NT2/D1 (cell line): ENCODE measurements around the gene MEI4.

Source experiments
- SUZ12 ChIP-seq: IDR thresholded peaks from 2 replicates; pipeline ENCODE4 v1.6.1; 2011; ENCODE audit not compliant: insufficient read length, insufficient read depth; ENCODE audit errors: extremely low read depth
- YY1 ChIP-seq: IDR thresholded peaks from 2 replicates; pipeline ENCODE4 v1.6.1; 2011; ENCODE audit not compliant: insufficient read length, insufficient read depth
- ZNF274 ChIP-seq: IDR thresholded peaks from 2 replicates; pipeline ENCODE4 v1.6.1; 2011; ENCODE audit warnings: mild to moderate bottlenecking, low read depth, low read length

- TF ChIP-seq SUZ12 (no peak), ZNF274 (no peak), YY1 (no peak)
These were observed 227.7 kb downstream of the MEI4 start for GRCh38 chr6:77880501-77880900.
